ENCODE results near the gene CENPF. TPM values are rescaled to one million over a fixed set of nuclear protein-coding genes. Genes with fewer than 3 reads are reported as not detected.
A peak's percentile ranks its signal among the peaks of the same experiment; 100 is the strongest.
"Not testable (repeated sequence)": the region's sequence is repeated elsewhere in the genome, so short reads cannot be mapped to it uniquely, and the experiment has no call there.

The CENPF gene
- total RNA-seq, 1 donor from 2014 or later, result 26.8 TPM

- DNase-seq, result peak; percentile 2
Measured at GRCh38 chr1:214583113-214583512, 19.9 kb upstream of the CENPF start.

GRCh38 chr1:214583824-214584554 is 19.0 kb upstream of the CENPF start:
- no peak for DNase-seq

- DNase-seq, result peak; percentile 6
Measured at GRCh38 chr1:214584805-214585766, 17.9 kb upstream of the CENPF start.

DNA sequence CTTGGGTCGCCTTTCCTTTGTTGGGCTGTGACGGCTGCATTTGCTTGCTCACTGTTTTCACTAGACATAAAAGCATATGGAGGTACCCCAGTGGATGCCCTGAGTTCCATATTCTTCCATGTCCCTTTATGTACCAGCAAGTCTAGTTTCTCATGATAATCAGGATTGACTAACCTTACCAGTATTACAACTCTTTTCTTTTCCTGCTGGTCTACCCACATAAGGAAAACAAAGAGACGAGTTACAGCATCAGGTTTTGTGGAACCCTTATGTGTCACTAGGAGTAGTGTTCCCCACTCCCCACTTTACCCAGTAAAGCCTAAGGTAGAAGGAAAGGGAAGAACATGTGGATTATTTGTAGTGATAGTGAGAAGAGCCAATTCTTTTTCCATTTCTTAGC is 16.4 kb upstream of the CENPF start:
- no peak for DNase-seq

GRCh38 chr1:214587165-214587564 is 15.8 kb upstream of the CENPF start:
- no peak for DNase-seq

DNA sequence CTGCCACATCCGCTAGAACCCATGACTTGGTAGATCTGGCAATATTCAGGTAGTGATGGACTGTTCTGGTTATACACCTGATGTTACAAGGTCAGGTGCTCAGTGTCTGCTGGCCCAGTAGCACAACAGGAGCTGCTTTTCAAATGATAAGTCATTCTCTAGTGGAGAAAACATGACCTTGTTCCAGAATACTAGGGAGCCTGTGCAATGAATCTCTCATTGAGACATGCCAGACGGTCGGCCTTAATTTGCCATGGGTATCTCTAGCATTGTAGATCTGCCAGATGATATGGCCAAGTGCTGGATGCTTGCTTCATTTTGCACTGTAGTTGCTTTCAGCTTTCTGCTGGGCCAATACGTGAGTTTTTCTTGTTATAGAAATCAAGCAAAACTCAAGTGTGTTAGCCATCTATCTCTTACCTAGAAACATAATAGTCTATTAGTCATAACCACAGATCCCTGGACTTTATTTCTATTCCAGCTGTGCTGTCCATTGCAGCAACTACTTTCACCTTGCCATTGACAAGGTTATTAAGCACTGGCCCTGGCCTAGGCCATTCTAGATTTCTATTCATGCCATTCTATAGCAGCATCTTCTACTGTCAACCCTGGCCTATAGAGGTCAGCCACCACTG is 13.9 kb upstream of the CENPF start:
- no peak for DNase-seq

DNA sequence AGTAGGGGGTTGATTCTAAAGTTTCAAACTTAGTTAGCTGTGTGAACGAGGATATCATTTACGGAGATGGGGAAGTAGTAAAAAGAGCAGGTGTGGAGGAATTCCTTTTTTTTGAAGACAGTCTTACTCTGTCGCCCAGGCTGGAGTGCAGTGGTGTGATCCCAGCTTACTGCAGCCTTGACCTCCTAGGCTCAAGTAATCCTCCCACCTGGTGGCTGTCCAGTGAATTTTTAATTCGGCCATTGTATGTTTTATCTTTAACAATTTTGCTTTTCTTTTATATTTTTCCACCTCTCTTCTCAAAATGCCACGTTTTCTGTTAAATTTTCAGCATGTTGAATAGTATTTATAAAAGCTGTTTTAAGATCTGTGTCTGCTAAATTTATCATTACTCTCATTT is 12.3 kb upstream of the CENPF start:
- DNase-seq, result no peak

GRCh38 chr1:214591918-214592317 is 11.1 kb upstream of the CENPF start:
- DNase-seq, result not testable (repeated sequence)

DNA sequence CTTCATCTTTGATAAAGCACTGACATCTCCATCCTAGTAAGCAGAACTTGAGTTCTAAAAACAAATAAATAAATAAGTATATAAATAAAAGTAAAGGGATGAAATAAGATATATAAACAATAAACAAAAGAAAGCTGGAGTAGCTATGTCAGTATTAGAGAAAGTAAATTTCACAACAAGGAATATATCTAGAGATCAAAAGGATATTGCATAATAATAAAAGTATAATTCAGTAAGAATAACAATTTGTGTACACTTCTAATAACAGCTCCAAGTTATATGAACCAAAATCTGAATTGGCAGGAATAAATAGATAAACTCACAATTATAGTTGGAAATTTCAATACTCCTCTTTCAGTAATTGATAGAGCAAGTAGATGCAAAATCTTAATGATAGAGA is 9.8 kb upstream of the CENPF start:
- no peak for DNase-seq

DNA sequence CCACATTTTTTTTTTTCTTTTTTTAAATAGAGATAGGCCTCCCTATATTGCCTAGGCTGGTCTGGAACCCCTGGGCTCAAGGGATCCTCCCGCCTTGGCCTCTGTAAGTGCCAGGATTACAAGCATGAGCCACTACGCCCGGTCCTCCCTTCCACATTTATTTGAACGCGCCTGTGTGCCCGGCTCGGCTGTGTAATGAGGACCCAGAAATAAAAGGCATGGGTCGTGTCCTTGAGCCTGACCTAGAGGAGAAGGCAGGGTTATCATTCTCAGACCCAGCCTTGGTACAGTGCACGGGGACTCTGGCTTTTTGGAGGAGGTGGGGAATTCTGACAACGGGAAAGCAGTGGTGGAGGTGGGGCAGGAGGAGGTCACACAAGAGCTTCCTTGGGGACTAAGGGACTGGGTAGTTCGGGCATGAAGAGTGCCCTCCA is 841 bp downstream of the CENPF start:
- no peak for DNase-seq

GRCh38 chr1:214604523-214604922 is 1.5 kb downstream of the CENPF start:
- no peak for DNase-seq

- not testable (repeated sequence) for DNase-seq
Measured at GRCh38 chr1:214605484-214605883, 2.5 kb downstream of the CENPF start.

DNA sequence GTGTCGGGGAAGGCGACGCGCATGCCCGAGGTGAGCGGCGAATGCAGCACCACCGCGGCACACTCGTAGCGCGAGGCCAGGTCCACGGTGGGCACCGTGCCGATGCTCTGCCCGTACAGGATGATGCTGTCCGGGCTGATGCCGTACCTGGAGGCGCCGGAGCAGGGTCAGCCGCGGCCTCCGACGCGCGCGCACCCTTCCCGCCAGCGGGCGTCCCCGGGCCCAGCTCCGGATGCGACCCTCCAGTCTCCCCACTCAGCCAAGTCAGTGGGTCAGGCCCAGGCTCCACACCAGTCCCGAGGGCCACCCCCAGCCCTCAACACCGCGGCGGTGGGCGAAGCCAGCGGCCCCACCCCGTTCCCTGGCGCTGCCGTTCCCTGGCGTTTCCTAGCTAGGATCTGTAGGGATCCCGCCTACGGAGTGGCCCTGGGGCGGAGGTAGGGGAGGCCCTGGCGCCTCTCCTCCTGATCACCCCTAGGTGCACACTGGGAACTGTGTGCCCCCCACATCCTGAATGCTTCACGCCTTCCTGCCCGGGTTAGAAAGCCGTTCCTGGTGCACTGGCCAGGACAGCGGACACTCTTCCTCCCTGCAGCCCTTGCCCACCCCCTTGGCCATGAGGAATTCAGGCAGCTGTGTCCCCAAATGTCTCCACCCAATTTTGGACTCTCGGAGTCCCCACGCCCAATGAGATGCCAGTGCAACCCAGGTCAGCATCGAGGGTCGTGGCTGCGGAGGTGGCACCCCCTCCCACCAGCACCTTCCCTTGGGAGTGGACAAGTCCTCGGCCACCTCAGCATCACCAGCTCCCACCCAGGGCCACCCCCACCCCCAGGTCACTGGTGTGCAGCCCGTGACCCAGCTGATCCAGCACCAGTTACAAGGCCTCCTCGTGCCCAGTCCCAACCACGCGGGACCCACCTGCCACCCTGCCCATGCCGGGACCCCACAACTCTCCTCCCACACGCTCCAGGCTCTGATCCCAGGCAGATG is 3.2 kb downstream of the CENPF start:
- DNase-seq, result not testable (repeated sequence)

- not testable (repeated sequence) for DNase-seq
Measured at GRCh38 chr1:214607492-214608215, 4.7 kb downstream of the CENPF start.

DNA sequence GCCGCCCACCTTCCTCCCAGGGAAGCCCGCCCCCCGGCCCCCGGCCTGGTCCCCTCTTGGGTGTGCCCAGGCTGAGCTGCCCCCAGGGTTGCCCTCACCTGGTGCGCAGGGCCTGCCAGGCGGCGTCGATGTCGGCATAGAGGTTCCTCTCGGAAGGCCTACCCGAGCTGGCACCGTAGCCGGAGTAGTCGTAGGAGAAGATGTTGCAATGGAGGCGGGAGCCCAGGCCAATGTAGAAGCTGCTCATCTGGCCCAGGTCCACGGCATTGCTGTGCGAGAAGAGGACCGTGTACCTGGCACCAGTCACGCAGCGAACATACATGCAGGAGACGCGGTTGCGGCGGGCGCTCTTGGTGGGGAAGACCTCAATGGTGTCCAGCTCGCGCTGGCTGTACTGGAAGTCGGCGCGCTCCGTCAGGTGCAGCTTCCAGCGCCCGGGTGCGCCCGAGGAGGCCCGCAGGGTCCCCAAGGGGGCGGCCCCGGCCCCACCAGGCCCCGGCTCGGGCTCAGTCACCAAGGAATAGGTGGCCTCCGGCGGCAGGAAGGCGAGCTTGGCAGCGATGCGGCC is 5.3 kb downstream of the CENPF start:
- not testable (repeated sequence) for DNase-seq

GRCh38 chr1:214608817-214609216 is 5.8 kb downstream of the CENPF start:
- DNase-seq, result not testable (repeated sequence)

DNA sequence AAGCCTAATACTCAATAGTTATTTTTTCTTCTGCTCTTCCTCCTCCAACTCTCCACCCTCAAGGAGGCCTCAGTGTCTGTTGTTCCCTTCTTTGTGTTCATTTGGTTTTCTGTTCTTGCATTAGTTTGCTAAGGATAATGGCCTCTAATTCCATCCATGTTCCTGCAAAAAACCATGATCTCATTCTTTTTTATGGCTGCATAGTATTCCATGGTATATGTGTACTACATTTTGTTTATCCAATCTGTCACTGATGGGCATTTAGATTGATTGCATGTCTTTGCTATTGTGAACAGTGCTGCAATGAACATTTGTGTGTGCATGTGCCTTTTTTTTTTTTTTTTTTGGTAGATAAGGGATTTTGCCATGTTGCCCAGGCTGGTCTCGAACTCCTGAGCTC is 6.7 kb downstream of the CENPF start:
- no peak for DNase-seq

GRCh38 chr1:214610136-214610535 is 7.1 kb downstream of the CENPF start:
- not testable (repeated sequence) for DNase-seq

DNA sequence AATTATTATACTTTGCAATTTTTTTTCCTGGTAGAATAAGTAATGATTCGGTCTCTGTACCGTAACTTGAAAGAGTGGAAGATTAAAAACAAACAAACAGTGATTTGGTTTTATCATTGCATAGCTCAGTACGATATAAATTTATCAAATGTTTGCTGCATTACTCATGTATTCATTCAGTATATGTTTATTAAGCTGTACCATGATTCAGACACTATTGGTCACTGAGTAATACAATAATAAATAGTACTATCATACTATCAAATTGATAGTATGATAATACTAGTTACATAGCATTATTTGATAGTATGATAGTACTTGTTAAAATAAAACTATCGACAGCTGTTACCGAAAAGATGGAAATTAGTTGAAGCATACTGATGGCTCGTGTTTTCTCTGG is 12.1 kb downstream of the CENPF start:
- no peak for DNase-seq

DNA sequence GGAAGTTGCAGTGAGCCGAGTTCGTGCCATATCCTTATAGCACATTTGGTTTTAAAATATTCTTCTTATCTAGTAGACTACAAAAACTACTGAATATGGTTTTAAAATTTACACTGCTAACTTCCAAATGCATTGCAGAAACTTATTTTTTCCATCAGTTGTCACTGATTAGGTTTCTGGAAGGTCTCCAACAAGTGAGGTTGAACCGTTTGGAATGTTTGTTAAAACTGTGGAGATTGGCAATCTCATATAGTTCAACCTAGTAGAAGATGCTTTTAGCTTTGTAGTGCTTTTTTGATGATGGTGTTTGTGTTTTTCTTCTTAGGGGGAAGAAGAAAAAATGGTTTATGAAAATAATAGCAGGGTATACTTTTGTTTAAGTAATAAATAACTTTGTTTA is 12.9 kb downstream of the CENPF start:
- DNase-seq, result no peak

Data from skin of body (tissue), 2 donors.